Stimulated activated CD4-positive, alpha-beta T cell treated with anti-CD3 and anti-CD28 coated beads, TNF-alpha, amount 100 ng/mL, for 4 hours (primary cell): Measurements from ENCODE around the gene APBA1.
A peak's percentile ranks its signal among the peaks of the same experiment; 100 is the strongest.

ENCODE experiments used
- DNase-seq, 3 experiments: peaks; one replicate each; pipeline ENCODE4 v3.0.0-alpha.2; 2020; ENCODE audit warnings: low read depth in 3 of 3

The APBA1 gene

GRCh38 chr9:69671879-69672595, at the start of gene APBA1:
Gene APBA1, minus strand, starts transcription at chr9:69672371.
- peak; percentile 23 to 45 (median 26) for DNase-seq

DNA sequence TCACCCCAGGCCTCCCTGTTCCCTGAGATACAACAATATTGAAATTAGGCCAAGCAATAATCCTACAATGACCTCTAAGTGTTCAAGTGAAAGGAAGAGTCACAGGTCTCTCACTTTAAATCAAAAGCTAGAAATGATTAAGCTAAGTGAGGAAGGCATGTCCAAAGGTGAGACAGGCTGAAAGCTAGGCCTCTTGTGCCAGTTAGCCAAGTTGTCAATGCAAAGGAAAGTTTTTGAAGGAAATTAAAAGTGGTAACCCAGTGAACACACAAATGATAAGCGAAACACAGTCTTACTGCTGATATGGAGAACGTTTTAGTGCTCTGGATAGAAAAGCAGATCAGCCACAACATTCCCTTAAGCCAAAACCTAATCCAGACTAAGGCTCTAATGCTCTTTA, 47.8 kb upstream of the APBA1 start:
- no peak for DNase-seq

- no peak for DNase-seq
Measured at GRCh38 chr9:69719367-69719766, 47.2 kb upstream of the APBA1 start.

GRCh38 chr9:69718218-69718617, 46.0 kb upstream of the APBA1 start:
- DNase-seq = no peak

- no peak for DNase-seq
Measured at GRCh38 chr9:69715825-69716224, 43.7 kb upstream of the APBA1 start.

GRCh38 chr9:69715096-69715495, 42.9 kb upstream of the APBA1 start:
- no peak for DNase-seq

- no peak for DNase-seq
Measured at GRCh38 chr9:69697475-69697874, 25.3 kb upstream of the APBA1 start.

DNA sequence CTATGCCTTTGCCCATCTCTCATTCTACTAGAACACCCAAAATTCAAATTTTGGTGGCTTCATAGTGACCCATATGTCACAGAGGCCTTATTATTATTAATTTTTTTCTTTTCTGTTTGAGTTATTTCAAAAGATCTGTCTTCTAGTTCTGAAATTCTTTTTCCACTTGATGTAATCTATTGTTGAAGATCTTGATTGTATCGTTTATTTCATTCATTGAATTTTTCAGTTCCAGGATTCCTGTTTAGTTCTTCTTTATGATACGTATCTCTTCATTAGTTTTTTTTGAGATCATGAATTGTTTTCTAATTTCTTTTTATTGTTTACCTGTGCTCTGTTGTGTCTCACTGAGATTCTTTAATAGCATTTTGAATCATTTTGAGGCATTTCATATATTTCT, 24.6 kb upstream of the APBA1 start:
- no peak for DNase-seq

DNA sequence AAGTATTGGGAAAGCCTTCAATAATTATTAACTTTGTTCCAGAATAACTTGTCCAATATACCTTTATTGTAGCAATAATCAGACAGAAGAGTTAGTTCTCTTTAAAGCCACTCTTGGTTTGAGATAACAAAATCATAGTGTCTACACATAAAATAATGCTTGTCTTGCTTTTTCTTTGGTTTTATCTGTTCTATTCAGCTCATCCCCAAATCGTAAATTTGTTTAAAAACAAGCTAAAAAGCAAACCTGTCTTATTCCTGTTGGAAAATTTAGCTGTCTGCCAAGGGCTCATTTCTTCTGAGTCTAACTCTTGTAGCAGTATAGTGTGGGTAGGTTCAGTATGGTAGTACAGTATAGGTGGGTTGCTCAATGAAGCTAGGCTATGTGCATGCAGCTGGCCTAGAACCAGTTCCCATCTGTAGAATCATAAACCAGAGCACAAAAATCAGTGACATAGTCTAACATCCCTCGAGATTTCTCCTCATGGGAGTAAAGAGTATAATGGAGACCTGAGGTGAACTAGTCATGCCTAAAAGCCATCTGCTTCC, 17.9 kb upstream of the APBA1 start:
- DNase-seq = no peak

DNA sequence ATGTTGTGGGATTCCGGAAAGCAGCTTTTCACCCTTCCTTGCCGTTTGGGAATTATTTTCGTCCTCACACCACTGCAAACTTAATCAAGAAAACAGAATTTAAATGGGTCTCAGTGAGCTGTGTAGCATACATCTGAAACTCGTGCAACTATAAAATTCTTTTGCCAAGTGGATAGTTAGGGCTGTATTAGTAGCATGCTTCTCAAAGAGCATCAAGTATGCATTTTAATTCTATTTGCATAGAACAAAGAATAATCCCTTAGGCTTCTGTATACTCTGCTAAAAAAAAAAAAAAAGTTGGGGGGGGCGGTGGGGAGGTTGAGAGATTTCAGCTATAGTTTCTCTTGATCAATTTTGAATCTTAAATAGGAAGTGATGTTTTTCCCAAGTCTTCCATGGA, 11.8 kb upstream of the APBA1 start:
- no peak for DNase-seq

GRCh38 chr9:69678843-69679538, 6.8 kb upstream of the APBA1 start:
- DNase-seq = no peak

DNA sequence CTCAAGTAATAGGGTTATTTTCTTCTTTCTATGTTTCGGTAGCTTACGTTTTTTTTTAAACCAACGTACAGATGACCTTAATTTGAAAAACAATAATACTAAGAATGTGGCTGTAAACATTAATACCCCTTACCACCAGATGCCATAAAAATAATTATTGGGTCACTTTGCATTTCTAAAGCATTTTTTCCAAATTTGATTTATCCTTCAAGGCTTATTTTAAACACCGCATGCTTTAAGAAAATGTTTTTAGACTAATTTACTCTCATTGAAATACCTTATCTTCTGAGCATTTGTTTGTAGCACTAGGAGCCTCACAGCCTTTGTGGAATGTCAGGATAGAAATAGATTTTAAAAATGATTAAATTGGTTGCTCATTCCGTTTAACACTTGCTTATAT, 5.8 kb upstream of the APBA1 start:
- DNase-seq = no peak

- DNase-seq = no peak
Measured at GRCh38 chr9:69675563-69675962, 3.4 kb upstream of the APBA1 start.

GRCh38 chr9:69674716-69675438, 2.7 kb upstream of the APBA1 start:
- DNase-seq = no peak

- DNase-seq = no peak
Measured at GRCh38 chr9:69674112-69674685, 2.0 kb upstream of the APBA1 start.

DNA sequence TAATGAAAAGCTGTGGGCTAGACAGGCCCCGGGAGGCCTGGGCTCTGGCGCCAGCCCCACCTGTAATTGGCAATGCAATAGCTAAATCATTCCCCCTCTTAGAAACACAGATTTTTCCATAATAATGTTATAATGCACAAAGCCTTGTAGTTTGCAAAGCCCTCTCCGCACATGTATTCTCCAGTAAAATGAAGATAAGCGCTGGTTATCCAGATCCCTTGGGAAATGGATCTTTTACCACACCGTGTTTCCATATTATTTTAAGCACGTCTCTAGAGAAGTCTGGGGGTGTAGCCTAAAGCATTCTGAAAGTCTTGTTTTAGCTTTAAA, 1.1 kb upstream of the APBA1 start:
- DNase-seq = no peak

GRCh38 chr9:69672596-69673310, 582 bp upstream of the APBA1 start:
- DNase-seq = peak; percentile 37 to 51 (median 37)

DNA sequence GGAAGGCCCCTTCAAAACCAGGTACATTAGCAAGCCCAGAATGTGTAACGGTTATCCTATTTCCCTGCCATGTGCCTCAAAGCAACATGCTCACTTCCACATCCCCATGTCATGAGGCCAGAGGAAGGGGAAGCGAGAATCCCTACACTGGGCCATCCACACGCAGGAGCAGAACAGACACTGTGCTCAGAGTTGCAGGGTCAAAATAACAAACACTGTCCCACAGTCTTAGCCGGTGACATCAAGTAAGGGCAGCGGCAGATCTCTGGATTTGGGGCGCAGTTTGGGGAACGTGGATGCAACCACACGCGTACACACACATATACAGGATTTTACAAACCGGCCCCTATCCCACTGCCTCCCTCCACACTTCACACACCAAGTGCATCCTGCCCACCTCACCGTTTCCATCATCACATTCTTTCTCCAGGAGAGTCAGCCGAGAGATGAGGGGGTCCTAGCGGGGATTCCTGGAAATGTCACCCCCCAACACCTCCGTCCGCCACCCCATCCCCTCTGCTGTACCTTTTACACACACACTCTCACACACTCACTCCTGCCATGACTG, 776 bp downstream of the APBA1 start:
- no peak for DNase-seq

DNA sequence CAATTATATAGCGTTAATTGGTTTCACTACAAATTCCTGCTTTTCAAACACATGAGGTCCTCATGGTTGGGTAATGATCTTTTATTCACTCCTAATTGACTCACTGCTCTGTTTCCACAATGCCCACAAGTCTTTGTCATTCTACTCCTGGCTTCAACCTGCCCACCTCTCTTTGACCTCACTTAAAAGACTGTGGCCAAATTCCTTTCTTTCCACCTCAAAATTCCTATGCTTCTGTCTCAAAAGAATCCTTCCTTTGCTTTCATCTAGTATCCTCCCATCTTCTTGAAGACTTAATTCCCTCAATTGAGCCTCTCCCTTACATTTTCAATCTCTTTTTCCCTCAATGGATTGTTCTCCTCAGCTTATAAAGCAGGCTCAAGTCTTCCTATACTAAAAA, 4.9 kb downstream of the APBA1 start:
- DNase-seq = no peak

DNA sequence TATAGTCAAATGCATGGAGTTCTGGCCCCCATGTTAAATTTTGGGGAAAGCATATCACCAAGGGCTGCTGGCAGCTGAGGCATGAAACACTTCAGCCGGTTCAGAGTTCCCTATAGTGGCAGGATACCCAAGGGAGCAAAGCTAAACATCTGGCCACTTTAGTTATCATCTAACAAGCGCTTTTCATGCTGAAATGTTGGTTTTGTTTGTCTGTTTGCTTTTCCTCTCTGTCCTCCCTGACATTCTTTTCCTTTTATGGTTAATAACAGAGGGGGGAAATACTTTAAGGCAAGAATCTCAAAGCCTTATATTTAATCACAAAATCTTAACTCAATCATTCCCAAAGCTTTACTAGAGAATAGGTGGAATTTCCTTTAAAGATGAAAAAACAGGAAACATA, 11.9 kb downstream of the APBA1 start:
- no peak for DNase-seq

DNA sequence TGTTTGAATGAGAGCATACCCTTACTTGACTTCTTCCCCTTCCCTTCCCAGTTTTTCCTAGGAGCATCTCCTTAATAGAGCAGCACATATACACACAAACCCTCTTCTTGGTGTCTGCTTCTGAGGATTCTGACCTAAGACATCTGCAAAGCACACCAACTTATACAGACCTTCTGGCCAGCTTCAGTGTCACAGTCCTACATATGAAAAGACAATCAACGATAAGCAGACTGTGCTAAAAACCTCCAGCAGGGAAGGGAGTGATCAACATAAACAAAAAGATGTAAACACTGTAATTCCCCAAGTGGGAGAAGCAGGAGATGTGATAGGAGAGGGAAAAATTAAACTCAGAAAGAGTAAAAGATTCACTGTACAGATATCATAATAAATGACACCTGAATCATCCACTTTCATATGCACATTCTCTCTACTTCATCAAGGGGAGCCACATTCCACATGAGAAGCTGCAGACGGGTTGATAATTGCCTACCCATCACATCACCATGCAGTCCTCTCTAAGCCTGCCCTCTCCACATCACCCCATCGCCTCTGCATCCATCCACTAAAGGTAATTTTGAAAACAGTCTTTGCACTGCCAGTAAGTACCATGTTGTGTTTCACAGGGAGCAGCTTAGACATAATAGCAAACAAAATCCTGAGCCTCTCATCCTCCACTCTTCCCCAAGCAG, 13.0 kb downstream of the APBA1 start:
- DNase-seq = no peak
